Gastroesophageal sphincter (tissue), 3 donors: Measurements from ENCODE around the gene DIP2C.

Source experiments
- POLR2A ChIP-seq, 2 donors: fragments of 450-650 bp; IDR thresholded peaks; one replicate each; pipeline ENCODE4 v1.6.1; 2017; ENCODE audit warnings: antibody characterized with exemption in 2 of 2, mild to moderate bottlenecking in 2 of 2, moderate library complexity in 1 of 2
- POLR2AphosphoS5 ChIP-seq: sonication (generic); formaldehyde crosslinking; IDR thresholded peaks from one replicate; pipeline ENCODE4 v1.6.1; 2017; ENCODE audit warnings: antibody characterized with exemption
- TF ChIP-seq, protein P1 (sequence below), 4 experiments: fragments of 200-600 bp in 2 of 4; fragments of 450-650 bp in 2 of 4; sonication (generic) in 1 of 4; IDR thresholded peaks; one replicate each; pipeline ENCODE4 v1.5.1; 2017 to 2019; ENCODE audit warnings: antibody characterized with exemption in 4 of 4, mild to moderate bottlenecking in 2 of 4, moderate library complexity in 2 of 4

DNA sequence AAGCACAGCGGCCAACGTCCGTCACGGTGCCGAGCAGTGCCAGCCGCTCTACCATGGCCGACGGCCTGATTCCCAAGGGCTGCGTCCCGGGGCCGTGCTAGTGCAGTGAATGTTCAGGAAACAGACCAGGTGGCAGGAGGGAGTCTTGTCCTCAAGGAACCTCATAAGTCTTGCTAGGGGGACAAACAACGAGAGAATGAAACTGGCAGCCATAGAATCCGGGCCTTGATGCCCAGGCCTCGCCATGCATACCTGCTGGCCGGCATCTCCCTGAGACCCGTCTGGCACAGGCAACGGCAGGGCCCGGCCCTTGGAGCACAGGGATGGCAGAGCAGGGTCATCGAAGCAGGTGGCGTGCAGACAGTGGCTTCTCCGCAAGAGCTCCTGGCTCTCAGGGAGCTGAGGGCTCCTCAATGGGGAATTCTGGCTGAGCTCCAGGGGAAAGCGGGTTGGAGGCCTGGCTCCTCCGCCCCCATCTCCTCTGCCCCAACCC lies 58.8 kb downstream of the DIP2C start:
- TF ChIP-seq, protein P1, sequence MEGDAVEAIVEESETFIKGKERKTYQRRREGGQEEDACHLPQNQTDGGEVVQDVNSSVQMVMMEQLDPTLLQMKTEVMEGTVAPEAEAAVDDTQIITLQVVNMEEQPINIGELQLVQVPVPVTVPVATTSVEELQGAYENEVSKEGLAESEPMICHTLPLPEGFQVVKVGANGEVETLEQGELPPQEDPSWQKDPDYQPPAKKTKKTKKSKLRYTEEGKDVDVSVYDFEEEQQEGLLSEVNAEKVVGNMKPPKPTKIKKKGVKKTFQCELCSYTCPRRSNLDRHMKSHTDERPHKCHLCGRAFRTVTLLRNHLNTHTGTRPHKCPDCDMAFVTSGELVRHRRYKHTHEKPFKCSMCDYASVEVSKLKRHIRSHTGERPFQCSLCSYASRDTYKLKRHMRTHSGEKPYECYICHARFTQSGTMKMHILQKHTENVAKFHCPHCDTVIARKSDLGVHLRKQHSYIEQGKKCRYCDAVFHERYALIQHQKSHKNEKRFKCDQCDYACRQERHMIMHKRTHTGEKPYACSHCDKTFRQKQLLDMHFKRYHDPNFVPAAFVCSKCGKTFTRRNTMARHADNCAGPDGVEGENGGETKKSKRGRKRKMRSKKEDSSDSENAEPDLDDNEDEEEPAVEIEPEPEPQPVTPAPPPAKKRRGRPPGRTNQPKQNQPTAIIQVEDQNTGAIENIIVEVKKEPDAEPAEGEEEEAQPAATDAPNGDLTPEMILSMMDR (IDR thresholded peaks at IDR 0.05), result no peak
- TF ChIP-seq POLR2A (IDR thresholded peaks at IDR 0.05) (no peak), POLR2AphosphoS5 (no peak)
